ENCODE data around the gene ATAT1.
A peak's percentile ranks its signal among the peaks of the same experiment; 100 is the strongest.

Gene ATAT1

DNA sequence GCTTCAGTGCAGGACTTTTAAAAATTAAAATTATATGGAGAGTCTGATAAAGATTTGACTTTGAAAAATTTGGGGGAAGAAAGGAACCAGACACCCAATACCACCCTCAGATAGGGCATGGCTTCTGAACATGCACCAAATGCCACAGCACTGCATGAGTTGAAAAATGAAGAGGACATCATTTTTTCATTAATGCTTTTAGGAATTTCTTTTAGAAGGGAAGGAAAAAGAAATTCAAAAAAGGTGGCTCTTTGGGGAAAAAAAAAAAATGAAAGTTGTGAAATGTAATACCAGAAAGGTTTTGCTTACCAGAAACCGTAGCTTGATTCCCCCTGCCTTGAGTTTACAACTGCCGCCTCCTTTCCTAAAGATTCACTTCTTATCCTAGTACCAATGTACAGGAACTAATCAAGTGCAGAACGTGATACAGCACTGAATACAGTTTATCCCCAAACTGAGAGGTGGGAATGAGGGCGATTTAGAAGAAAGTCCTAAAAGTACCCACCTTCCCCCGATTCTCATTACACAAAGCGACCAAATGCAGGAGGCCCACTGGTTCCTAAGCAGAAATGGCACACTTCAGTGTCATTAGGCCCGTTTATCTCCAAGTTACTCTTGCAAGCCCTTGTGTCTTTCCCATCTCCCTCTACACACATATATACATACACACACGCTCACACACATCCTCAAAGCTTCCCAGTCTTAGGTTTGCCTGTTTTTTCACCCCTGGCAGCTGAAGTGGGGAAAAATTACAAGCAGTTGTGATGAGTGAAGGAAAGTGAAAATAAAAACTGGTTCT lies 12.4 kb upstream of the ATAT1 start:
- TF ChIP-seq, protein P1, sequence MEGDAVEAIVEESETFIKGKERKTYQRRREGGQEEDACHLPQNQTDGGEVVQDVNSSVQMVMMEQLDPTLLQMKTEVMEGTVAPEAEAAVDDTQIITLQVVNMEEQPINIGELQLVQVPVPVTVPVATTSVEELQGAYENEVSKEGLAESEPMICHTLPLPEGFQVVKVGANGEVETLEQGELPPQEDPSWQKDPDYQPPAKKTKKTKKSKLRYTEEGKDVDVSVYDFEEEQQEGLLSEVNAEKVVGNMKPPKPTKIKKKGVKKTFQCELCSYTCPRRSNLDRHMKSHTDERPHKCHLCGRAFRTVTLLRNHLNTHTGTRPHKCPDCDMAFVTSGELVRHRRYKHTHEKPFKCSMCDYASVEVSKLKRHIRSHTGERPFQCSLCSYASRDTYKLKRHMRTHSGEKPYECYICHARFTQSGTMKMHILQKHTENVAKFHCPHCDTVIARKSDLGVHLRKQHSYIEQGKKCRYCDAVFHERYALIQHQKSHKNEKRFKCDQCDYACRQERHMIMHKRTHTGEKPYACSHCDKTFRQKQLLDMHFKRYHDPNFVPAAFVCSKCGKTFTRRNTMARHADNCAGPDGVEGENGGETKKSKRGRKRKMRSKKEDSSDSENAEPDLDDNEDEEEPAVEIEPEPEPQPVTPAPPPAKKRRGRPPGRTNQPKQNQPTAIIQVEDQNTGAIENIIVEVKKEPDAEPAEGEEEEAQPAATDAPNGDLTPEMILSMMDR (IDR thresholded peaks at IDR 0.05; ENCODE audit: low read depth, low read length) = no peak
- no peak for DNase-seq (ENCODE audit: extremely low read depth, low read depth)

DNA sequence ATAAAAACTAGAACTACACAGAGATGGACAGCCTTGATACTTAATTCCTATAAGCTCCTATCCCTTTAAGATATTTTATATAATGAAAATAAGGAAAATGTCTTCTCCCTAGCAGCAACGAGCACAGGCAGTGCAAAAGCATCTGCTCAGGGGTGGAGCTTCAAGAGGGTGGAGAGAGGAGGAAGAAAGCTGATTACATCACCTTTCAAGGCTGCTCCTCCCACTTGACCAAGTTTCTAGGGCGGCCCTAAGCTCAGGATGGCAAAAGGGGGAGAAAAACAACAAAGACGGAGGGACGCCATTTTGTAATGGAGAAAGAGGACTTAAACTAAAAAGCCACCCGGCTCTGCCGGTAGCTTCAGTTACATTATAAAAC lies 11.8 kb upstream of the ATAT1 start:
- DNase-seq (ENCODE audit: extremely low read depth, low read depth) = peak; percentile 95
- TF ChIP-seq, protein P1 (IDR thresholded peaks at IDR 0.05; ENCODE audit: low read depth, low read length) = no peak

DNA sequence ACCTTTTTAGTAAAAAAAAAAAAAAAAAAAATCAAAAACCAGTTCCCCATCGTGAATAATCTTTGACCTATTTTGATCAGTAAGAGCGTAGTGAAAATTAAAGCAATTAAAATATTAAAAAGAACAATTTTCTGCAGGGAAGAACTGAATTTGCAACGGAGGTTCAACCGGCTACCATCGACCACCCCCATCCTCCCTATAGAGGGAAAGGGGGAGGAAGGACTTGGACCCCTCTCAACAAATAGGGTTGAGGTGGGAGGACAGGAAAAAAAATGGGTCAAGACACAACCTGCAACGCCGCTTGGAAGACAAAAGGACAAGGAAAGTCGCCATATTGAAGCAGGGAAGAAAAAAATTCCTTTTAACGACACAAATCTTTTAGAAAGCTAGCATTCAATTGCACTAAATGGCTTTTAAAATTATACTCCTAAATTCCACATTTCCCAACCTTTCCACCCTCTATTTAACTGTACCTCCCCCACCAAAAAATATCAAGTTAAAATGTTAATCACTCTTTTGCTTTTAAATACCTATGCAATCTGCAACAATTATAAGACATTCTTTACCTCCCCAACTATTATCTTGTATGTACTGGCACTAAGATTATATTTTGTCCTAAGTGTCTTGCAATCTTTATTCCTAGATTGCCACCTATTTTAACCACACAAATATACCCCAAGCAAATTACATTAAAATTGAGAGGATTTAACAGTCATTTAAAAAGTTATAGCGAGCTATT lies 11.3 kb upstream of the ATAT1 start:
- TF ChIP-seq, protein P1 (IDR thresholded peaks at IDR 0.05; ENCODE audit: low read depth, low read length) = no peak
- DNase-seq (ENCODE audit: extremely low read depth, low read depth) = peak; percentile 76

DNA sequence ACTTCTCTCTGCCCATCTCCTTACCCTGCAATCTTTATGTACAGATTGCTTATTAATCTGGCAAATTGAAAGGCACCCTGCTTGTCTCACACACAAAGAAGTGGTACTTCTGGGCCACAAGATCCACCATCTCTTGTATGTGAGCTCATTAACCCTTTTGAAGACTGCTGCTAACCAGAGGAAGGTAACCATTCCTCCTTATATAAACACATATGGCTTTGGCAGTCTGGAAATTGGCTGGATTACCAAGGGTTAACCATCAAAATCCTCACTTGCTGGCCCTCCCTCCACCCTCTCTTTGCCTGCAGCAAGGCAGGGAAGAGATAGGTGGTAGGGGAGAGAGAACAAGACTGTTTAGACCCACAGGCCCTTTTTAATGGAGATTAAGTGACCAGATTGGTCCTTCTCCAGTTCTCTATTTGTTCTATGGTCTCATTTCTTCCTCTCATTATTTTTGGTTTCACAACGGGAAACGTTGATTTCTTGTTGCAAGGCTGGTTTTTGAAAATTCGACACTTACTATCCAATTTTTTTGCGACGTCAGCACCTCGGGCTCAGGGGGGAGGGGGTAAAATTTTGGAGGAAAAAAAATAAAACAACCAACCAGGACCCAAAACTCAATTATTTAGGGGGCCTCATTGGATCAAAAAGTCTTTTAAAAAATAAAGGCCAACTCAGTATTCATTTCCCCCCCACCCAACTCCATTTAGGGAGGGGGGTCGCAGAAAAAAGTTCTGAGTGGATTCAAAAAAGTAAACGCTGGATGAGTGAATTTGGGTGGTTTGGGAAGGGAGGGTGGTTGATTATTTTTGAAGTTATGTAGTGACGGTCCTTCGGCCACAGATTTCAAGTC lies 10.5 kb upstream of the ATAT1 start:
- no peak for DNase-seq (ENCODE audit: extremely low read depth, low read depth)
- TF ChIP-seq, protein P1 (IDR thresholded peaks at IDR 0.05; ENCODE audit: low read depth, low read length) = no peak

DNA sequence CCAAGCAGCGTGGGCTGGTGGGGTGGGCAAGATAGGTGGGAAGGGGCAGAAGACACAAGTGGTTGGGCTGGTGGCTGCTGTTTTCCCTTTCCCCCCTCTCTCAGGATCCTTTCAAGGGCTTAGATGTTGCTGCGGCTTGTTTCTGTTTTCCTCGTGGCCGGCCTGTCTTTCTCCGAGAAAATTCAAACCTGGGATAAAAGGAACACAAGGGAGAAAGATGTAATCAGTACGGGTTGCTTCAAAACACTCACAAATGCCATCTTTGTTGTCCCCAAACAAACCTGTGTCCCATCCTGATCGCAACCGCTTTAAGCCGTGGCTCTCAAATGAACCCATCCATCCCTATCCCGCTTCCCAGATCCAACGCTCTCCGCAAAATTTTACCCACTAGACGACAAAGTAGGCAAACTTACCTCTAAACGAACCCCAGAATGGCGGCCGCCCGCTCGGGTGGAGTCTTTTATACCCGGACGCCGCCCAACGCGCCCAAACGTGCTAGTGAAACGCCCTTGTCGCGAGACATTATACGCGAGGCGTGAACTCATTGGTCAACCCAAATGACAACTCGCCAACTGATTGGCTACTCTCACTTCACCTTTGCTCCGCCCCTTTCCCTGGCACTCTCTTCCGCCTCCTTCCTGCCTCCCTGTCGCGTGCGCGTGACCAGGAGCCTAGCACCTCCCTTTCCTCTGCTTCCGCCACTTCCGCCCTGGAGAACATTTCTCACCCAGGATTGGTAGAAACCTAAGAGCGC lies 9.7 kb upstream of the ATAT1 start, which contains the start of gene PPP1R10:
Gene PPP1R10, minus strand, starts transcription at position 433 of the 754 bp plus-strand sequence. CDS start 7,299 bp downstream, outside the sequence.
- DNase-seq (ENCODE audit: extremely low read depth, low read depth) = peak; percentile 100
- TF ChIP-seq, protein P1 (IDR thresholded peaks at IDR 0.05; ENCODE audit: low read depth, low read length) = no peak

DNA sequence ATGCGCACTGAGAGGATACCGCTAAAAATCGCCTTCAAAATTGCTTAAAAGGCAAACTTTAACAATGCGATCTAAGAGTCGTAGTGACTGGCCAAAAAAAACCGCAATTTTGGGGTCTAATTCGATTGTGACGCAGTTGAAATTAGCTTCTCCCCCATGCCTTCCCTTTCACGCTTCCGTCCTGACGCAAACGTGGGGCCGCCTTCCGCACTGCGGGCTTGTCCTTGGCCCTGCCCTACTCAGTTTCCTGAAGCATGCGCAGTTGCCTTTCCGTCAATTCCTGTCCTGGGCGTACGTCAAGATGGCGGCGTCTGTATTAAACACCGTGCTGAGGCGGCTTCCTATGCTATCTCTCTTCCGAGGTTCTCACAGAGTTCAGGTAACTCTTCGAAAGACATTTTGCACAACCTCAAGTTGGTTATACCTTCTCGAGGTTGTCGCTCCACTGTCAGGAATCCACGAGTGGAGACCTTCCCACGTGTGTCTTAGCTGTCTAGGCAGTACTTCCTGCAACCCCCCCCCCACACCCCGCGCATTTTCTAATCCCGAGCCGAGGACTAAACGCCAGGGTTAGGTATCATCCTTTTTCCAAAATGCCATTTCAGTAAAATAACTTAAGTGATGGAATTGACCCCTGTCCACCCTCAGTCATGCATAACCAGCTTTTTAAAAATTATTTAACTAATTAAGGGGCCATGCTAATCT lies 9.0 kb upstream of the ATAT1 start, which contains the start of gene MRPS18B:
Gene MRPS18B, plus strand, starts transcription at position 276 of the 705 bp plus-strand sequence. Its CDS starts 26 bp downstream, at position 302.
- peak; percentile 97 for DNase-seq (ENCODE audit: extremely low read depth, low read depth)
- TF ChIP-seq, protein P1 (IDR thresholded peaks at IDR 0.05; ENCODE audit: low read depth, low read length) = no peak
